Measurements from ENCODE around the gene NUDT3.
A peak's percentile ranks its signal among the peaks of the same experiment; 100 is the strongest.
"Not testable (repeated sequence)": the region's sequence is repeated elsewhere in the genome, so short reads cannot be mapped to it uniquely, and the experiment has no call there.

Gene NUDT3

DNA sequence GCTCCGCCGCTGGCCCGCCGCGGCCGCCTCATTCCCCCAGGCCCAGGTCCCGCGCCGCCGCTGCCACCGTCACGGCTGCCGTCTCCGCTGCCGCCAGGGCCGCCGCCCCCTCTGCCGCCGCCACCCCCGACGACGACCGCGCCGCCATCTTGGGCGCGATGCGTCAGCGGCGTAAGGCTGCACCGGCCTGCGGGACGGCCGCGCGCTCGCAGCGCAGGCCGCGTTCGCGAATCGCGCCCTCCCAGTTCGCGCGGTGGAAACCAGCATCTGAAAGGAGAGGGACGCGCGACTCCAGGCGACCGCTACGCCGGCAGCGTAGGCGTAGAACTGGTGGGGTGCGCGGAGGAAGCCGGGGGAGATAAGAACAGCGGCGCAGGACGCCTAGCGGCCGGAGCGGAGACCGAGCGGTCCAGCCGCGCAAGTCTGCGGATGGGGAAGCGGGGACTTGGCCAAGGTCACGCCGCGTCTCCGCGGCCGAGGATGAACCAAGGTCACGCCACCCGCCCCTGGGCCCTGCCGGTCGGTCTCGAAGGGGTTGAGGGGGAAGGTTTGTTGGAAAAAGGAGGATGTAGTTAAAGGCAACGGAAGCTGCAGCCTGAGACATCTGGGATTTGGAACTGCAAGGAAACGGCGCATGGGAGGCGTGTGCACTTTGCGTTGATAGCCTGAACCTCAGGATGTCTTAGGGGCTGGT is at the start of gene NUDT3:
Gene NUDT3, minus strand, starts transcription at position 173 of the 694 bp plus-strand sequence. CDS start 307 bp downstream, outside the sequence.
- peak; percentile 50 to 96 (median 90) for DNase-seq

DNA sequence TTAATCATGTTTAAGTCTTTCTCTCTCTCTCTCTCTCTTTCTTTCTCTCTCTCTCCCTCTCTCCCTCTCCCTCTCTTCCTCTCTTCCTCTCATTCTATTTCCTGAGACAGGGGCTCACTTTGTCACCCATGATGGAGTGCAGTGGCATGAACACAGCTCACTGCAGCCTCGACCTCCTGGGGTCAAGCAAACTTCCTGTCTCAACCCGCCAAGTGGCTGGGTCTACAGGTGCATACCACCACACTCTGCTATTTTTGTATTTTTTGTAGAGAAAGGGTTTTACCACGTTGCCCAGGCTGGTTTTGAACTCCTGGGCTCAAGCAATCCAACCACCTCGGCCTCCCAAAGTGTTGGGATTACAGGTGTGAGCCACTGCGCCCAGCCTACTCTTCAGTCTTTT is 49.1 kb upstream of the NUDT3 start:
- DNase-seq: no peak

DNA sequence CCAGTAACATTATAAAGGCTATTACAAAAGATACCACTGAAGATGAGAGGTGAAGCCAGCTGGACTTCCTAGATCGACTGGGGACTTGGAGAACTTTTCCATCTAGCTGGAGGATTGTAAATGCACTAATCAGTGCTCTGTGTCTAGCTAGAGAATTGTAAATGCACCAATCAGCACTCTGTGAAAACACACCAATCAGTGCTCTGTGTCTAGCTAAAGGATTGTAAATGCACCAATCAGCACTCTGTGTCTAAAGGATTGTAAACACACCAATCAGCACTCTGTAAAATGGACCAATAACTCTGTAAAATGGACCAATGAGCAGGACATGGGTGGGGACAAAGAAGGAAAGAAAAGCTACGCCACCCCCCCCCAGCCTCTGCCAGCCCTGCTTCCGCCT is 47.0 kb upstream of the NUDT3 start:
- DNase-seq: no peak

DNA sequence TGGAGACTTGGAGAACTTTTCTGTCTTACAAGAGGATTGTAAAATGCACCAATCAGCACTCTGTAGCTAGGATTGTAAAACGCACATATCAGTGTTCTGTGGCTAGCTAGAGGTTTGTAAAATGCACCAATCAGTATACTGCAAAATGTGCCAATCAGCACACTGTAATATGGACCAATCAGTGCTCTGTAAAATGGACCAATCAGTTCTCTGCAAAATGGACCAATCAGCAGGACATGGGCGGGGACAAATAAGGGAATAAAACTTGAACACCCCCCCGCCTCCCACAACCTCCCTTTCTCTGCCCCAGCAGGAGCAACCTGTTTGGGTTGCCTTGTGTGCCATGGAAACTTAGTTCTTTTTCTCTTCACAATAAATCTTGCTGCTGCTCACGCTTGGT is 46.2 kb upstream of the NUDT3 start:
- no peak for DNase-seq

DNA sequence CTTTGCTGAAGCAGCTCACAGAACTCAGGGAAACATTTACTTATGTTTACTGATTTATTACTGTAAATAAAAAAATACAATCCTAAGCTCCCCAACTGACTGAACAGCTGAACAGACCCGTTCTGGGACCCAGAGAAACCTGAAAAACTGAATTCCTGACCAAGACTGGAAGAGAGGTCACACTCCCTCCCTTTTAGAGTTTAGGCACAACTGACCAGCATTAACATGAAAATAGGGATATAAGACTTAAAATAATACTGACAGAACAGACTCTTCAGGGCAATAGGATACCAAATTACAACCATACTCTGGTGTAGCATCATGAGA is 45.1 kb upstream of the NUDT3 start:
- DNase-seq: no peak

DNA sequence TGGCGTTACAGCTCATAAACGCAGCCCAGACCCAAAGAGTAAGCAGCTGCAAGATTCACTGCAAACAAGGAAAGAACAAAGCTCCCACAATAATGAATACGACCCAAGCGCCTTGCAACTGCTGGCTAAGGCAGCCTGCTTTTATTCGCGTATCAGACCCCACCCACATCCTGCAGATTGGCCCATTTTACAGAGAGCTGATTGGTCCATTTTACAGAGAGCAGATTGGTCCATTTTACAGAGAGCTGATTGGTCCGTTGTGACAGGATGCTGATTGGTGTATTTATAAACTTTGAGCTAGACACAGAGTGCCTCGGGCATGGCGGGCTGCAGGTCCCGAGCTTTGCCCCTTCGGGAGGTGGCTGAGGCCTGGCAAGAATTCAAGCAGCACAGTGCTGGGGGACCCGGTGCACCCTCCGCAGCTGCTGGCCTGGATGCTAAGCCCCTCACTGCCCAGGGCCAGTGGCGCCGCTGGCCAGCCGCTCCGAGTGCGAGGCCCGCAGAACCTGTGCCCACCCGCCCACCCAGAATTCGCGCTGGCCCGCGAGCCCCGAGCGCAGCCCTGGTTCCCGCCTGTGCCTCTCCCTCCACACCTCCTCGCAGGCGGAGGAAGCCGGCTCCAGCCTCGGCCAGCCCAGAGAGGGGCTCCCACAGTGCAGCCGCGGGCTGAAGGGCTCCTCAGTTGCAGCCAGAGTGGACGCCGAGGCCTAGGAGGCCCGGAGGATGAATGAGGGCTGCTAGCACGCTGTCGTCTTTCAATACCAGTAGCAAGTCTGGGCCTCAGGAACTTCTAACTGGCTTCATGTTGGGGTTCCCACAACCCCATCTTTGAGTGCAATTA is 44.6 kb upstream of the NUDT3 start:
- DNase-seq: no peak

DNA sequence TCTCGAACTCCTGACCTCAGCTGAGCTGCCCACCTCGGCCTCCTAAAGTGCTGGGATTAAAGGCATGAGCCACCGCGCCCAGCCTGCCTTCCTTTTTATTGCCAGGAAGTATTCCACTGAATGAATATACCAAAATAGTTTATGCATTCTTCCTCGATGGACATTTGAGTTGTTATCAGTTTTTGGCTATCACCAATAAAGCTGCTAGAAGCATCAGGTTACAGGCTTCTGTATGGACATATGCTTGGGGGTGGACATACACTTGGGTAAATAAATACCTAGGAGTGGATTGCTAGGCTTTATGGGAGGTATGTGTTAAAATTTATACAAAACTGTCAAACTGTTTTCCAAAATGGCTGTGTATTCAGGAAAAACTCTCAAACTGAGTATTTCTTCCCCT is 43.4 kb upstream of the NUDT3 start:
- DNase-seq: no peak

DNA sequence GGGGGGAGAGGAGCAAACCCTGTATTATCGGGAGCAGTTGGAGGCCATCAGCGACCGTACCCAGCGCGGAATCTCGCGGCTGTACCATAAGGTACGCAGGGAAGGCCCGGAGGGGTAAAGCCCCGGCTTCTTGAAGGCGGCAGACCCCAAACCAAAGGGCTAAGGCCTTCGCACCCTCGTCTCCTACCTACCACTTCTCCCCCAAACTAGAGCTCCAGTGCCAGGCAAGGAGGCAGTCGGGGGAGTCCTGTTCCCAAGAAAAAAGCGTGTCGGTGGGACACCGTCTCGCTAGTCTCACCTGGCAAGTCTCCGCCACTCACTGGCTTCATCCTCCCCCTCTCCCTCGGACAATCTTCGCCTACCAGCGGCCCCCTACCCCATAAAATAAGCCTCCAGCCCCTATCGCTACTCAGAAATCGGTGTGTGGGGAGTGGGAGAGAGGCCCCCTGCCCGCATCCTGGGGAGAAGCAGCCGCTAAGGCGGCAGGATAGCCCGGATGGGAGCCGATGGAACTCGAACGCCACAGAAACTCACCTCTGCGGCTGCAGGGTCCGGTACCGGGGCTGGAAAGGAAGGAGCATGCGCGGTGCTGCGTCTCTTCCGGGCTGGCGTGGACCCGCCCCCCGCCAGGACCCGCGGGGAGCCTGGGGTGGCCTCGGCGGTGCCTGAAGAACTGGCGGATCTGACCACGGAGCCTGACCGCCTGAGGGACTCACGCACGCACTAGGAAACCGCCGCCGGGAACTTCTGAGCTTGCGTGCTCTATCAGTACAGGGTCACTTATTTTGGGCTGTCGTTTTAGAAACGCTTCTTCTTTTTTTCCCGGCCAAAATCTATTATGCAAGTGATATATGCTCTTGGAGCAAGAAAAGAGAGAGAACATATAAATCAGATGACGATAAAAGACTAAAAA is 33.3 kb upstream of the NUDT3 start, which contains the start of gene RPS10:
Gene RPS10, minus strand, starts transcription at position 572 of the 913 bp plus-strand sequence. CDS start 848 bp downstream, outside the sequence.
- DNase-seq: peak; percentile 46 to 94 (median 85)

DNA sequence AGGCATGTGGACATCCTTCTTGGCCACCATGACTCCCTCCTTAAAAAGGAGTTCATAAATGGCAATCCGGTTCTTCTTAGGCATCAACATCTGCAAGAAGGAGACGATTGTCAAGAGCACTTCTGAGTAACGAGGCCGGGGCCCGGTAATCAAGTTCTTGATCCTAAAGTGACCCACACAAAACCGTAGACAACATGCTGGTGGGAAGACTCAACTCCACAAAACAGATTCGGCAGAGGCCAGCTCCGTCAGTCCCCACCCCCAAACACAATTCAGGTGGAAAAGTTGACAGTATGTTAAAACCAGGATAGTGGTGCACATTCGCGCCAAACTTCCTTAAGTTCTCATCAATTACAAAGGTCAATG is 32.6 kb upstream of the NUDT3 start:
- DNase-seq: no peak

DNA sequence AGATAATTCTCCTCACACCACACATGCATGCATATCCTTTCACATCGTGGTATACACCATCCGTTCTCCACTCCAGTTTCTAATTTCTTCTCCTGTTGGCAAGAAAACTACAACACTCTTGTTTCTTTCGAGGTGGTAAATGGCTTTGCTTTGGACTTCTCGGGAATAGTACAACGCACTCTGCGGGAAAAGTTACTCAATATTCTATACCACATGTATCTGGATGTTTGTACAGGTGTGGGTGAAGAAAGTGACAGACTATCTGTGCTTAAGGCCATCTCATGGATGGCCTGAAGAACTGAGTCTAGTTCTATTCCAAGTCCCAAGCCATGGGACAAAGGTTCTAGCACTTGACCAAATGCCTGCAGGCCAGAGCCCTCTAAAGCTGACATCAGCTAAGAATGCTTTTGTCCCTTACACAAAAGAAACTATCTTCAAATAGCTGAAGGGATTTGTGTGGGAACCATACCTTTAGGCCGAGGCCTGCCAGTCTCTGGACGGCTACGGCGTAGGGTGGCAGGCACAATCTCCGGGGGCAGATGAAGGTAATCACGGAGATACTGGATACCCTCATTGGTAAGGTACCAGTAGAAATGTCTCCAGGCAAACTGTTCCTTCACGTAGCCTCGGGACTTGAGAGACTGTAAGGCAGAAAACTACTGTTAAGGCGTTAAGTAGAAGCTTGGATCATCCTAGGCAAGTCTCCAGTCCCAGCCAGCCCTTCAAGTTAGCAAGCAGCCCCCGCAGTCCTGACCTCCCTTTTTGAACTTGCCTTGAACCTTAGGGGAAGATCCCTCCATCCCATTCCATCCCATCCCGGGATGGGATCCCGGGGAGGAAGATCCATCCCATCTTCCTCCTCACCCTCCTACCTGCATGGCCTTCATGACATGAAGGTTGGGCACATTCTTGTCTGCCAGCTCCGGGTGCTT is 32.0 kb upstream of the NUDT3 start:
- no peak for DNase-seq

DNA sequence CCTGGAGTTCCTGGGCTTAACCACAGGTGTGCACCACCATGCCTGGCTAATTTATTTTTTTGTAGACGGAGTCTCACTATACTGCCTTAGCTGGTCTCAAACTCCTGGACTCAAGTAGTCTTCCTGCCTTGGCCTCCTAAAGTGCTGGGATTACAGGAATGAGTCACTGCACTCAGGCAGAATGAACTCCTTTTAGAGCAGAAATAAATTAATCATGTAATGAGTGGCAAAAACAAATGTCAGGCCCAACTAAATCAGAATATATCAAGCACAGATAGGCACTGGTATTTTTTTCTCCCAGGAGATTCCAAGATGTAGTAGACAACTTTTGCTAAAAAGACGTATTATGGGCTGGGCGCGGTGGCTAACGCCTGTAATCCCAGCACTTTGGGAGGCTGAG is 30.8 kb upstream of the NUDT3 start:
- no peak for DNase-seq

DNA sequence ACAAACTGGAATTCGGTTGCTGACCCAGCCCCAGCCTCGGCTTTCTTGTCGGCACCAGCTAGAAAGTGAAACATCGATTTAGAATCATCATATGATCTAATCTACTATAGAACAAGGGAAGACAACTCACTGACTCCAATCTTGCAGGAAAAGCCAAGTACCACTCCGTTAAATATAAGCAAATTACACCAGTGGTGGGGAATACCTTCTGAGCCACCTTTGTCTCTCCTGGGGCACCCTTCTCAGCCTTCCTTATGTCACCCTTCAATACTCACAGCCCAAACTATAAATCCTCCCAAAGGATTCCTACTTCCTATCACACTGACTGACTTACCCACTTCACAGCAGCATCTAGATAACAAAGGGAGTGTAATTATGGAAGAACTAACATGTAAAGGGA is 25.9 kb upstream of the NUDT3 start:
- DNase-seq: no peak

DNA sequence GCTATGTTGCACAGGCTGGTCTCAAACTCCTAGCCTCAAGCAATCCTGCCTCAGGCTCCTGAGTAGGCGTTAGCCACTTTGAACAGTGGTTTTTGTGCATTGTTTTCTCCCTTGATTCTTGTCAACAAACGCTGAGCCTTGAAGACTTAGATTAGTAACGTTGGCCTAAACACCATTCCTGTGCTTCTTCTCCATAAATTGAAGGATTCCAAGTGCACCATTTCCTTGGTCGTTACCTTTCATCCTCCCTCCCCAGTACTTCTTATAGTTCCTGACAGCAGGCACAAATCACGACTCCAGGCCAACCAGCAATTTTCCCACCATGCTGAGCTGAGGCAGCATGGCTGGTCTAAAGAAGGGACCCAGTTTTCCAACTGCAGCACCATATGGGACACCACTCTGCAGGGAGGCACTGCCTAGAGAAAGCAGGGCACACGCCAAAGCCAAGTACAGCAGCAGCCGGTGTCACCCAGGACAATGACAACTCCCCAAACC is 24.5 kb upstream of the NUDT3 start:
- no peak for DNase-seq

DNA sequence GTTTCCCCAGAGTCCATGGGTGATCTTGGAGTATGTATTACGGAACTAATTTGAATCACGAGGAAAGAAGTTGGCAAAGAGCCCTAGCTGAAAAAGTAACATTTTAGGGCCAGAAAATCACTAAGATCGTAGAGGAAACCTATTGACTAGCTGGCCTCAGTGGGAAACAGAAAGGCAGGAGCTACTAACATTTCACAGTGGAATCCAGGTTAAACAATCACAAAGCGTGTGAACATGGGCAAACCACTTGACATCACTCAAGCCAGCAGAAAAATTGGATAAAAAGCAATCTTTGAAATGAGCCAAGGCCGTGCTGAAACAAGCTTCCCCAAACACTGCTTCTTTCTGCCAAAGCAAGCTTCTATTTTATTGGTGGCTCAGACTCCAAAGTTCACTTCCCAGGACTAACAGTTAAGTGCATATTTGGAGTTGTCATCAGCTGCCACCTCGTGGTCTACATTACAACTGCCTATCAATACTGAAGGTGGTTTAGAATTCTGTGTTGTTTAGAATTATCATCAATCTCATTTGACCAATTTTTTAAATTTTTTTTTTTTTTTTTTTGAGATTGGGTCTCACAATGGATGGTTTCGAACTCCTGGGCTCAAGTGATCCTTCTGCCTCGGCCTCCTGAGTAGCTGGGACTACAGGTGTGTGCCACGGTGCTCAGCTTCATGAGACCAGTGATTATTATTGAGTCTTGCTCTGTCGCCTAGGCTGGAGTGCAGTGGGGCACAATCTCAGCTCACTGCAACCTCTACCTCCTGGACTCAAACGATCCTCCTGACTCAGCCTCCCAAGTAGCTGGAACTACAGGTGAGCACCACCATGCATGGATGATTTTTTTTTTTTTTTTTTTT is 22.8 kb upstream of the NUDT3 start:
- DNase-seq: peak in 39 of 51 donors; percentile 3 to 73 (median 34)

DNA sequence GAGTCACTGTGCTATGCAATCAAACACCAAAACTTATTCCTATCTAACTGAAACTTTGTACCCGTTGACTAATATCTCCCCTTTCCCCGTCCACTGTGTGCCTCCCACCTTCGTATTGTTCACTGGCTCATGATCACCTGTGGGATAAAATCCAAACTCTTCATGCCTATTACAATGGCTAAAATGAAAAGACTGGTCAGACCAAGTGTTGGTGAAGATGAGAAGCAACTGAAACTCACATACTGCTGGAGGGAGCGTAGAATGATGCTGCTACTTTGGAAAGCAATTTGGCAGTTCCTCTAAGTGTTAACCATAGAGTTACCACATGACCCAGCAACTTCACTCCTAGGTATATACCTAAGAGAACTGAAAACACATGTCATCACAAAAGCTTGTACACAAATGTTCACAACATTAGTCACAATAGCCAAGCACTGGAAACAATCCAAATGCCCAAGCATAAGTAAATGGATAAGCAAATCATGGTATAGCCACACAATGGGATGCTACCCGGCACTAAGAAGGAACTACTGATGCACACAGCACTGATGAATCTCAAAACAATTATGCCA is 20.3 kb upstream of the NUDT3 start:
- DNase-seq: no peak

DNA sequence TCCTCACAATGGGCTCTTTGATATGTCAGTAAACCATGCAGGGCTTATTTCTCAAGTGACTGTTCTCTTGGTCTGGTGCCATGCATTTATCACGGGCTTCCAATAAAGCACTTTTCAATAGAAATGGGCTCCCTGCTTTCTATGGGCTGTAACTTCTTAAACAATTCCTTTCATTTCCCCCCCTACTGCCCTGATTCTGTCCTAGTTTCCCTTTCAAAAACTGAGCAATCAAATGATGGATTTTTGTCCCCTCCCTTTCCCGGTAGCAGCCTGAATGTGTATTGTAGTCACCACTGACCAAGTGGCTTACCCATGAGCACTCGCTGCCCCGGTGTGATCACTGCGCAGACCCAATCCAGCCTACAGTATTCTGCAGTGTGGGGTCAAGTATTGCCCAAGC is 19.5 kb upstream of the NUDT3 start:
- DNase-seq: peak in 46 of 51 donors; percentile 4 to 75 (median 34)

DNA sequence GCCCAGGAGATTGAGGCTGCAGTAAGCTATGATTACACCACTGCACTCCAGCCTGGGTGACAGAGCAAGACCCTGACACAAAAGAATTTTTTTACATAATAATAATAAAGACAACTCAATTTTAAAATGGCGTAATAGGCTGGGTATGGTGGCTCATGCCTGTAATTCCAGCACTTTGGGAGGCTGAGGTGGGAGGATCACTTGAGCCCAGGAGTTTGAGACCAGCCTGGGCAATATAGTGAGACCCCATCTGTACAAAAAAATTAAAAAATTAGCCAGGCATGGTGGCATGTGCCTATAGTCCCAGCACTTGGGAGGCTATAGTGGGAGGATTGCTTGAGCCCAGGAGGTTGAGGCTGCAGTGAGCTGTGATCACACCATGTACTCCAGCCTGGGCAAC is 15.4 kb upstream of the NUDT3 start:
- DNase-seq: not testable (repeated sequence)

DNA sequence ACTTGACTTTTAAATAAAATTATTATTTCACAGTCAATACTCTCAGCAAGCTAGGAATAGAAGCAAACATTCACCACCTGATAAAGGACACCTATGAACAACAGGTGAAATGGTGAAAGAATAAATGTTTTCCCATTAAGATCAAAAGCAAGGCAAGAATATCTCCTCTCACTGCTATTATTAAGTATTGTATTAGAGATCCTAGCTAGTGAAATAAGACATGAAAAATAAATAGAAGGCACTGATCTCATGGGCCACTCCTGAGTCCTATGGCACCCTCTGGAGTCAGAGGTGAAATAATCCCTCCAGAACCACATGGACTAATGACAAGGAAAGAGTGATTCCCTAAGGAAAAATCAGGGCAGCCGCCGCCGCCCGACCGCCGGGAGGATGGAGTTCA is 4.0 kb upstream of the NUDT3 start:
- no peak for DNase-seq

DNA sequence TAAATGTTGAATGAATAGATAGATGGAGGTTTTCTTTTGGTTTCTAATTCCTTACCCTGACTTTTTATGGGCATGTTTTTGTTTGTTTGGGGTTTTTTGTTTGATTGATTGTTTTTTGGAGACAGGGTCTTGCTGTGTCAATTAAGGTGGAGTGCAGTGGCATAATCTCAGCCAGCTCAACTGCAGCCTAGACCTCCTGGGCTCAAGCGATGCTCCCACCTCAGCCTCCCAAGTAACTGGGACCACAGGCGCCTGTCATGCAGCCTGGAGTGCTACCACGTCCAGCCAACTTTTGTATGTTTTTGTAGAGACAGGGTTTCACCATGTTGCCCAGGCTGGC is 1.5 kb upstream of the NUDT3 start:
- DNase-seq: no peak
